HG02938 (cell line): ENCODE results near the gene RXRG.

Source experiments
- ATAC-seq: cut with Tn5 transposase; IDR thresholded peaks from one replicate; pipeline ENCODE4 v1.9.1; 2021; ENCODE audit warnings: mild to moderate bottlenecking, moderate library complexity; ENCODE audit not compliant: unreplicated experiment

Gene RXRG

DNA sequence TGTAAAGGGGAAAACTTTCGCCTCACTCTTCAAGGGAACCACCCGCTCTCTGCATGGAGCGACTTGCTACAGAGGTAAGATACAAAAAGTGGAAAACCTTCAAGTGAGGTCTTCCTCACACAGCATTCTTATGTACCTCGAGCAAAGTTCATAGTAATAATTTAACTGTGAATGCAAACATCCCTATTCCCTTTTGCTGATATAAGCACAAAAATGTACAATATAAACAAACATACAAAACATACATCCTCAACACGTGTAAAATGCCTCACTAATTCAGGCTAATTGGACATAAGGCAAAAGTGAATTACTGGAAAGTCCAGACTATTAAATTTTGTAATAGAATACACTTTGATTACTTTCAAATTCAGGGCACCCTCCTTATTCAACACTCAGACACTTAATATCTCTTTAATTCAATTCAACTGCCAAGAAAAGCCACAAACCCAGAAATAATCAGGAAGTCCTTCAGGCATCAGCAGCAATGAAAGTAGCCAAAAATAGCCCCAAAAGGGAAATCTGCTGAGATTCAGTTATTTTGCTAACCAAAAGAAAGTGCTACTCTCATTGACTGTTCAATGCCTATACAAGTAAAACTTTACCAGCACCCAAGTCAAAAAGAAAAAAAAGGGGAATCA is 73.2 kb downstream of the RXRG start:
- no peak for ATAC-seq

DNA sequence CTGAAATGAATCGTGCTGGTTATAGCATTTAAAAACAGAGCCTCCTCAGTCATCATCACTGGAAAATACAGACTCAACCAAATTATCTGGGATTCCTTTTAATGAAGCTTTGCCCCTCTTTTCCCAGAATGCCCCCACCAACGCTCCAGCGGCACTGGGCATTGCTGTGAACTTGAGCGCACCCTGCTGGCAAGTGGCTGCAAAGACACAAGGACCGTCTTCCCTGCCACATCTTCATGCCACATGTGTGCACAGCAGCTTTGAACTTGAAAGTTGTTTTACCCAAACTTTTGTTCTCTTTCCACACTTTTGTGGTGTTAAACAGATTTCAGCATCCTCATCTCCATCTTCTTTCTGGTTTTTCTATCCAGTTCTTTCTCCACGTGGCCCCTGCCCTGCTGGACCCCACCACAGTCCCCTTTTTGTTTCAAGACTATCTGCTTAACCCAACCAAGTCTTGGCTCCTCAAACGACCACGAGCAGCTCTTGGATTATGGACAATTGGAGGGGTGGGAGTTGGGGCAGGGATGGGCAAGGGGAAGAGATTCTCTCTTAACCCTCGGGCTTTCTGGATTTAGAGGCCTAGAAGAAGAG is 75.6 kb downstream of the RXRG start:
- ATAC-seq = no peak

DNA sequence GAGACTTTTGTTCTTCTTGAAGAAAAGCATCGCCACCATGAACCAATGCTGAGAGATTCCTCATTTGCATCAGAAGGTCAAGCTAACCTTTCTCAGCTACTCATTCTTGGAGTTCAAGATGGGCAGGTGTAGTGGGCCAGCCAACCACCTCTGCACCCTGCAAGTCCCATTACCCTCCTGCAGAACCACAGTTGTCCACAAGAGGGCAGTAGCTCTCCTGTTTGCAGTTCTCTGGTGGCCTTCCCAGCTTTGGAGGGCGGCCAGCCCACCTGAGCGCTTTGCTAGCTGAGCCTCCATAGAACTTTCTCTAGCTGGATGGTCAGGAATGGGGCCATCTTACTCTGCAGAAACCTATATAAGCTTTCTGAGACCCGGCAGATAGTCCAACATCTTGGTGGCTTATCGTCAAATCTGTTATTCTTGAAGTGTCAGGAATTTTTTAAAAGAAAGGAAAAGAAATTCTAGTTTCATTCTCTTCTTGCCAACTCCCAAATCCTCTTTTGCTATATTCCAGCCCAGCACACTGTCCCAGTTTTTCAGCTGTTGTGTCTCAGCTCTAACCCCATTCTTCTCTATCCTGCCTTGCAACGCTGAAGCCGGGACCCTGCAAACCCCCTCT is 77.4 kb downstream of the RXRG start:
- peak; percentile 78 for ATAC-seq

DNA sequence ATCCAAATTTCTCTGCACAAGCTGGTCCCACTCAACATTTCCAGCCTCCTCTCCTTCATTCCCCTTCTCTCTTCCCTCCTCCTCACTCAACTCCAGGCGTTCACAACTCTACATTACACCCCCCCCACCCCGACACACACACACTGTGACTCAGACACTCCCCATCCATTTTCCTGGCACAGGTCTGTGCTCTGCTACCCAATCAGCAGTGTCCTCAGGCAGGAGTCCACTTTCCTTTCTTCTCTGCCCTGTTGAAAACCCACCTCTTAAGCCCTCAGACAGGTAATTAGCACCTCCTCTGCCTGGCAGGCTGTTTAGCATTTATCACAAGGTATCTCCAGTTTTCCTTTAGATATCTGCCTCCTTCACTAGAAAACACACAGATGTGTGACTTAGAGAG is 79.6 kb downstream of the RXRG start:
- ATAC-seq = no peak

DNA sequence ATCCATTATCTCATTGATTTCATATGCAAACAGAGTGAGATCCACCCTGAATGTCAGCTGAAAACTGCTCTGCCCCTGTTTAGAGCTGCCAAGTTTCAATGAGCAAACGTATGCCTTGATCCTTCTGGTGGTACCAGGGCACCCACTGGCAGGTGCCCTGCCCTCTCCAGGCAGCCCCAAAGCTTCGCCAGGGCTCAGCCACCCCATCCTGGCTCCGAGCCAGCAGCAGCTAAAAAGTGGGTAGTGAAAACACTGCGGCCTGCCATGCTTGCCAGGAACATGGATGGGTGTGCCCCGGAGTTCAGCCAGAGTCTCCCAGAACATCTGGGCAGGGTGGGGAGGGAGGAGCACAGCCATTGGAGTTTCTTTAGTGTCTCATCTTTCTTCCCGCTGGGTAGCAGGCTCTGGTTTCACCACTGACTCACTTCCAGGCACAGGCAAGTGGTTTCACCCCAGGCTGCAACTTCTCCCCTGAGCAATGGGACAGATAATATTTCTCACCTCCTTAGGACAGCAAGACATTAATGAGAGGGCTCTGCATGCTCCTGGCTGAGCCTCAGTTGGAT is 80.3 kb downstream of the RXRG start:
- ATAC-seq = no peak

DNA sequence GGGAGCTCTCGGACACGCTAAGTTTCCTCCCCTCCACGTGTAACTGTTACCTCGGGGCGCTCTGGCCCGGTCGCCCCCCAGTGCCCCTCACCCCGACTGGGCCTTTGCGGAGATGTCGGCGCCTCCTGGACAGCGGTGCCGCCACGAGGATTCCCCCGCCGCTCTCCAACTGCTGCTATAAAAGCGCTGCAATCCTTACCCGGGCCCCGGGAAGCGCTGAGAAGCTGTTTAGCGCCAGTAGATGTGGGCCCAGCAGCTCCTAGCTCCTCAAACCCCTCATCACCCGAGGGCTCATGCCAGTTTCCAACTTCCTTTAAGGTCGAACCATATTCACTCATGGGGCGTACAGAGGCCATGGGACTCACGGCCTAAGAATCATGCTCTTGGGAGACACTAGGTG is 88.0 kb downstream of the RXRG start:
- ATAC-seq = no peak

DNA sequence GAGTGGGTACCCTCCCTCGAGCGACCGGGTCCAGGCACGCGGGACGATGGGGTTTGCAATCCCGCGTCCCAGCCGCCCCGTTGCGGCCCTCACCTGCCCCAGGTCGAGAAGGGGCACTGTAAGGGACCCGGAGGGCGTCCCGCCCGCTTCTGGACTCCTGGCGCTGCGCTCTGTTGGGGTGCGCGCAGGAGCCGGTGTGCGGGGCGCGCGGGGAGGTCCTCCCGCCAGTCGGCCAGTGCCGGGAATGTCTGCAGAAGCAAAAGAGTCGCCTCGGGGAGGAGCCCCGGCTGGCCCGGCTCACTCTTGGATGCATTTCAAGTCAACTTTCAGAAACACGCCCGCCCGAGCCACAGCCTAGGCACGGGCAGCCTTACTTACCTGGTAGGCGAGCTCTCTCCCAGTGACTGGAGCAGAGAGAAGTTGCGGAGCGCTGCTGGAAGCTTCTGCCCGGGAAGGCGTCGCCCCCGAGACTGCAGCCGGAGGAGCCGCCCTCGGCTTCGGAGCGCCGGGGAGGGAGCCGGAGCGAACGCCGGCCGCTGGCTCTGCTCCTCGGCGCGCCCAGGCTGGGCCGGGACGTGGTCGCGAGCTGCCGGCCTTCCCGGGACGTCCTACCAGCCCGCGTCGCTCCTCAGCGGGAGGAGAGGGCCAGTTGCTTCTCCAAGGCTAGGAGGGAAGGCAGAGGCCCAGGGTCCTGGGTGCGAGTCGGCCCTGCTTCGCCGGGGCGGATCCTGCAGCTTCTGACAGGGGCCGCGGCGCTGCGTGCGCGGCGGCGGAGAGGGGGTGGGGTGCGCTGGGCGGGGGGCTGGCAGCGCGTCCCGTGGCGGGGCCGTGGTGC is 88.7 kb downstream of the RXRG start, which contains the start of gene LMX1A:
Gene LMX1A, minus strand, starts transcription at position 739 of the 835 bp plus-strand sequence. CDS start 1,156 bp downstream, outside the sequence.
- no peak for ATAC-seq

DNA sequence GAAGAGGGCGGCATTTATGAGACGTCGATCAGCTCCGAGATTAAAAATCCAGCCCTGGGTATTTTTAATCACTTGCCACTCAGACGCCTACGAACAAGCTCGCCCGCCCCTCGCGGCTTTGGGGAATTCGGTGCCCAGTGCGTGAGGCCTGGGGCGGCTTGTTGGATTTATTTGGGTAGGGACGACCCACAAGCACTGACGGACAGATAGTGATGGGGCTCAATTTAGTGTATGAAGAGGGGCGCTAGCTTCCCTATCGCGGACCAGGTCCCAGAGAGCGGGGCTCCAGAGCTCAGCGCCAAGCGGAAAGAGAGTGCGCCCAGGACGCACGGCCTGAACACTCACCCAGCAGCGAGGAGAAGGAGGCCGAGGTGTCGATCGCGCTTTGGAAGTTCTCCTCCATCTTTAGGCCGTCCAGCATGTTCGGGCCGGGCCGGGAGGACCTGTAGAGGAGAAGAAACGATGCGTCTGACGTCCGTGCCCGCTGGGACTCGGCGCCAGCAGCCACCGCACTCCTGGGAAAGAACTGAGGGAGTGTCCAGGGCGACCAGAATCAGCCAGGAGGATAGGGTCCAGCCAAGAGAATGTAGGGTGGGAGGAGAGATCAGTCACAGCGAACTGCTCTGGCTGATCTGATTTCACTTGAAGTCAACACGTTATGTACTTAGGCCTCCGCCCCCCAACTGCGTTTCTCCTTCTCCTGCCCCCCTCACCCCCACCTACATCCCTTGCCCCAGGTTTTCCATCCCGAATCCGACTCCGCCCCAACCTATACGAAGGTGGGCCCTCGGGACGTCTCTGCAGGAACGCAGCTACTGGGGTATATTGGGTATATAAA is 89.6 kb downstream of the RXRG start:
- no peak for ATAC-seq

DNA sequence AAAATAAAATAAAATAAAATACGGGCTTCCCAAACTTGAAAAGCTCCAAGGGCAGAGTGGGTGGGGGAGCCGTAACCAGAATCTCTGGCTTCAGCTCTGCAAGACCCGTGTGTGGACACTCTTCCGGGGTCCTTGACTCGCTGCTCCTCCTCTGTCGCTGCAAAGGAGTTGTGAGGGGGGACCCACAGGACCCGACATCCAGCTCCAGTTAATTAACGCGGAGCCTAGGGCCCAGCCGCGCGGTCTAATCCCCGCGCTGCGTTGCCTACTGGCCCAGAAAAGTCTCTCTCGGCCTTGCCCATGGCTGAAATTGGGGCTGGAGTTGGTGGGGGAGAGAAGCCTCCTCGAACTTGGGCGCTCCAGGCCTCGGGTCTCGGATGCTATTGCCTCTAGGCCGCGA is 90.2 kb downstream of the RXRG start:
- ATAC-seq = no peak

DNA sequence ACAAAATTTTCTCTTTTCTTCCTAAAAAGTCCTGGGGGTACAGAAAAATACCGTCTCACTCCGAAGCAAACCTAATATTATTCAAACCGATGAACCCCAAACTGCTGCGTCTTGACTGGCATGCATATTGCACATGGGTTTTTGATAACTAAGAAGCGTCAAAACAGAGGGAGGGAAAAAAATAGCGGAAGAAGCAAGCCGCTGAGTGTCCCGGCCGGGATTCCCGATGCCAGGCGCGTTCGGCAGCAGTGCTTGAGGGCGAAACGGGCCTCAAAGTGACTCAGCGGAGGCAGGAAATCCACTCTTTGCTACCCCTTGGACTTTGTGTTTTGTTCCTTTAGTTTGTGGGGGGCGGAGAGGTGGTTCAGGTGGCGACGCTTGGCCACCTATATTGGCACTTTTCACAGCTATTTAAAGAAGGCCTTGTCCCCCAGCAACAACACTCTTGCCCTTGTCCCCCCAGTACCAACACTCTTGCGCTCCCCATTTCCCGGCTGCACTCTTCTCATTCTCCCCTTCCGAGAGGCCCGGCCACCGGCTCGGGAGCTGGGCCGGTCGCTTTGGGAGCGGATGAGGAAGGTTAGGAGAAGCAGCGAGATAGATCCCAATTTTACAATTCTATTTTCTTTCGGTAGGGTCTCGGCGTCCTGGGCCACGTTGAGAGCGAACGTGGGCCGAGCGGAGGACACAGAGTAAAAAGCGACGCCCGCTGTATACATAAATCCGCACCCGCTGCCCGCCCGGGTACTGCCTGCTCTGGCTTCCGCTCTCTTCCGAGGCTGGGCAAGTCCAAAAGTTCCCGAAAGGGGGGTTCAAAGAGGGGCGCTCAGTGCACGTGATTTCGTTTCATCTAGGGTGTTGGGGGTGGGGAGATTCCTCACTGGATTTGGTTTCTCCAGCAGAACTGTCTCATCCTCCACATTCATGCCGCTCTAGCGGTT is 90.9 kb downstream of the RXRG start:
- ATAC-seq = no peak

DNA sequence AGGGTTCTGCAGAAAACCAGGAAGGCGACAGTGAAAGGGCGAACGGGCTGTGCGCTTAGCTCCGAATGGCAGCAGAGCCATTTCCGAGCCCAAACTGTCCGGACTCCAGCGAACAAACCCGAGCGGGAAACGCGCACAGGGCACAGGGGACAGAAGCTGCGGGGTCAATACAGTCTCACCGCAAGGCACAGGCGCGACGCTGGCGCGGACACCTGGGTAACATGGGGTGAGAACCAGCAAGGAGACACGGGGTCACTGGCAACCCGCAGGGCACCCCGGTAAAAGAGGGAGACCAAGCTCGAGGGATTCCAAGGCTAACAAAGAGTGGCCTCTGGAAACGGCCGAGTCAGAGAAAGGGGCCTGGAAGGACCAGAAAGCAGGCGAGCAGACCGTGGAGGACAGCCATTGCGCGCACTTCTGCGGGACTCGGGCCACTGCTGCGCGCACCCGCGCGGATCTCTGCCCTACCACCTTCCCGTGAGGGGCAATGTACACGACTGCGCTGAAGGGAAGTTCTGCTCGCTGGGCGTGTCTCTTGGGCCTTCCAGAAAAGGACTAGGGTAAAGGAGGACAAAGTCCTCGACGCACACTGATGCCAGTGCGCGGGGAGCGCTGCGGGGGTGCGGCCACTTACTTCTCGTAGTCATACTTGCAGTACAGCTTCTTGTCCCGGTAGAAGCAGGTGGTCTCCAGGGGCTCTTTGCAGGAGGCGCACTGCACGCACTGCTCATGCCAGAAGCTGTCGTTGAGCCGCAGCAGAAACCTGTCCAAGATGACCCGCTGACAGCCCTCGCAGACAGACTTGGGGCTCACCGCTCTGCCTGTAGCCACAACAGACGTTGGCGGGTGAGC is 92.3 kb downstream of the RXRG start:
- ATAC-seq = no peak

DNA sequence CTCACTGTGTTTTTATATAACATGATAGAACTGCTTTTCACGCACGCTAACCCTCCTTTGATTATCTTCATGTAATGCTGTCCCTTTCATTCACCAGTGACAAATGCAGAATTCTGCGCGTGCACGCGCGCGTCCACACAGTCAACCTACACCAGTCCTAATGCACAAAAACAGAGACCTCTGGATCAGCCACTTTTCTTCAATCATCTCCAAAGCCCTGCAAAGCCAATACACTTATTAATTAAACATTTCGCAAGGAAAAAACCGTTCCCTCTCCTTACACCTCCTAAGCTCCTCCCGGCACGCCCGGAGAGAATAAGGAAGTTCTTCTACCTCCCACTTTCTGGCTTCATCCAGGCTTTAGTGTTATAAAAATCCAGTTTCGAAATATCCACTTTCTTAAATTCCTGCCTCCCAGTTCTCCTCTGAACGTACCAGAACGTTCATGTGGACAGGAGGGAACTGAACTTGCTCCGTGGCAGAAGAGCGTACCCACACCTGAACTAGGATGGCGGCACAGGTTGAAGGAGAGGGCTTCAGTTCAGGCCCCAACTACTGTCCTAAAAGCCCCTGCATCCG is 93.0 kb downstream of the RXRG start:
- ATAC-seq = no peak
